ENCODE measurements around the gene ABCC6.
"Not testable (repeated sequence)": the region's sequence is repeated elsewhere in the genome, so short reads cannot be mapped to it uniquely, and the experiment has no call there.

DNA sequence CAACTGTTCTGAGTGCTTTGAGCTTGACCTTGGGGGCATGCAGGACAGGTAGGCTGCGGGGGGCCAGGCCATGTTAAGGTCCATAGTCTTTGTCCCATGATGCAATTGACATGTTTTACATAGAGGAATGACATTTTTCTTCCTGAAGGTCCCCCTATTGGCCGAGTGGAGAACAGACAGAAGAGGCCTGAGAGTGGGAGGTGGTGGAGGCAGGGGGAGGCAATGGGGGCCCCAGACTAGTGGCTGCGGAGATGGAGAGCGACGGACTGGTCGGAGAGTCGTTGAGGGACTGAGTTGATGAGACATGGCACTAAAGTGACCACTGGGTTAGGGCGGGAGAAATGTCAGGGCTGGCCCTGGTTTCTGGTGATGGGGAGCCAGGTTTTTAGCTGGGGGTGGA, 48.4 kb upstream of the ABCC6 start:
- TF ChIP-seq, protein P1, sequence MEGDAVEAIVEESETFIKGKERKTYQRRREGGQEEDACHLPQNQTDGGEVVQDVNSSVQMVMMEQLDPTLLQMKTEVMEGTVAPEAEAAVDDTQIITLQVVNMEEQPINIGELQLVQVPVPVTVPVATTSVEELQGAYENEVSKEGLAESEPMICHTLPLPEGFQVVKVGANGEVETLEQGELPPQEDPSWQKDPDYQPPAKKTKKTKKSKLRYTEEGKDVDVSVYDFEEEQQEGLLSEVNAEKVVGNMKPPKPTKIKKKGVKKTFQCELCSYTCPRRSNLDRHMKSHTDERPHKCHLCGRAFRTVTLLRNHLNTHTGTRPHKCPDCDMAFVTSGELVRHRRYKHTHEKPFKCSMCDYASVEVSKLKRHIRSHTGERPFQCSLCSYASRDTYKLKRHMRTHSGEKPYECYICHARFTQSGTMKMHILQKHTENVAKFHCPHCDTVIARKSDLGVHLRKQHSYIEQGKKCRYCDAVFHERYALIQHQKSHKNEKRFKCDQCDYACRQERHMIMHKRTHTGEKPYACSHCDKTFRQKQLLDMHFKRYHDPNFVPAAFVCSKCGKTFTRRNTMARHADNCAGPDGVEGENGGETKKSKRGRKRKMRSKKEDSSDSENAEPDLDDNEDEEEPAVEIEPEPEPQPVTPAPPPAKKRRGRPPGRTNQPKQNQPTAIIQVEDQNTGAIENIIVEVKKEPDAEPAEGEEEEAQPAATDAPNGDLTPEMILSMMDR (IDR thresholded peaks at IDR 0.05): not testable (repeated sequence)
- TF ChIP-seq POLR2AphosphoS5 (IDR thresholded peaks at IDR 0.05; ENCODE audit: low read depth, low read length); REST (IDR thresholded peaks at IDR 0.05; ENCODE audit: insufficient read depth in 1 of 2, low read depth in 2 of 2, low read length in 1 of 2); TCF7L2 (IDR thresholded peaks at IDR 0.05; ENCODE audit: low read depth, low read length); SIN3A (IDR thresholded peaks at IDR 0.05; ENCODE audit: borderline replicate concordance, insufficient read depth, low read depth, low read length): not testable (repeated sequence)
